ENCODE results near the gene POLR3H.

Gene POLR3H

GRCh38 chr22:41479671-41480396, 64.4 kb downstream of the POLR3H start:
- DNase-seq: no peak
- no peak overlapping the region for H3K9ac ChIP-seq (ENCODE audit: low read depth, low read length)
- no peak overlapping the region for H2AFZ ChIP-seq (ENCODE audit: low read depth, low read length)
- H3K4me1 ChIP-seq (ENCODE audit: insufficient read depth, low read length): no peaks in the 10 kb centered on the region
- H4K20me1 ChIP-seq (ENCODE audit: insufficient read depth, low read length): peaks cover 60% of the 10 kb centered on the region
- H3K4me2 ChIP-seq (ENCODE audit: insufficient read depth, low read length): no peak overlapping the region
- ATAC-seq (ENCODE audit: insufficient read depth, low read depth): no peak
- H3K9me3 ChIP-seq (ENCODE audit: insufficient read depth, low read length, severe bottlenecking): no peaks in the 10 kb centered on the region
- H3K4me3 ChIP-seq (ENCODE audit: low read depth in 1 of 2, low read length in 2 of 2): no peak overlapping the region
- H3K79me2 ChIP-seq (ENCODE audit: insufficient read depth, low read length): peaks cover 94% of the 10 kb centered on the region
- H3K27ac ChIP-seq (ENCODE audit: low read length): no peak overlapping the region
- no peaks in the 10 kb centered on the region for H3K27me3 ChIP-seq (ENCODE audit: insufficient read depth, low read length, poor library complexity)
- no peak for TF ChIP-seq EZH2 (IDR thresholded peaks at IDR 0.05; ENCODE audit: borderline replicate concordance, low read depth, low read length, severe bottlenecking)
- TF ChIP-seq CTCF (IDR thresholded peaks at IDR 0.05; ENCODE audit: borderline replicate concordance, extremely low read depth, low read length, poor library complexity, severe bottlenecking): no peak
- peaks cover 10% of the 10 kb centered on the region; the same call in 1 of the 2 replicates for H3K36me3 ChIP-seq (ENCODE audit: insufficient read depth, low read length)

- Histone ChIP-seq H3K4me3 (ENCODE audit: low read depth in 1 of 2, low read length in 2 of 2) (no peak overlapping the region), H3K79me2 (ENCODE audit: insufficient read depth, low read length) (peaks cover 90% of the 10 kb centered on the region), H3K4me2 (ENCODE audit: insufficient read depth, low read length) (no peak overlapping the region), H3K27ac (ENCODE audit: low read length) (no peak overlapping the region), H3K9me3 (ENCODE audit: insufficient read depth, low read length, severe bottlenecking) (no peaks in the 10 kb centered on the region), H3K36me3 (ENCODE audit: insufficient read depth, low read length) (peaks cover 10% of the 10 kb centered on the region; the same call in 1 of the 2 replicates), H3K9ac (ENCODE audit: low read depth, low read length) (no peak overlapping the region), H3K27me3 (ENCODE audit: insufficient read depth, low read length, poor library complexity) (no peaks in the 10 kb centered on the region), H3K4me1 (ENCODE audit: insufficient read depth, low read length) (no peaks in the 10 kb centered on the region), H2AFZ (ENCODE audit: low read depth, low read length) (no peak overlapping the region), H4K20me1 (ENCODE audit: insufficient read depth, low read length) (peaks cover 60% of the 10 kb centered on the region)
- no peak for DNase-seq
- ATAC-seq (ENCODE audit: insufficient read depth, low read depth): no peak
- no peak for TF ChIP-seq CTCF (IDR thresholded peaks at IDR 0.05; ENCODE audit: borderline replicate concordance, extremely low read depth, low read length, poor library complexity, severe bottlenecking)
- no peak for TF ChIP-seq EZH2 (IDR thresholded peaks at IDR 0.05; ENCODE audit: borderline replicate concordance, low read depth, low read length, severe bottlenecking)
Measured at GRCh38 chr22:41478891-41479521, 65.3 kb downstream of the POLR3H start.

- Histone ChIP-seq H3K4me1 (ENCODE audit: insufficient read depth, low read length) (no peaks in the 10 kb centered on the region), H3K4me2 (ENCODE audit: insufficient read depth, low read length) (no peak overlapping the region), H3K9me3 (ENCODE audit: insufficient read depth, low read length, severe bottlenecking) (no peaks in the 10 kb centered on the region), H4K20me1 (ENCODE audit: insufficient read depth, low read length) (peaks cover 60% of the 10 kb centered on the region), H3K4me3 (ENCODE audit: low read depth in 1 of 2, low read length in 2 of 2) (no peak overlapping the region), H3K79me2 (ENCODE audit: insufficient read depth, low read length) (peaks cover 90% of the 10 kb centered on the region), H3K27ac (ENCODE audit: low read length) (no peak overlapping the region), H3K36me3 (ENCODE audit: insufficient read depth, low read length) (peaks cover 10% of the 10 kb centered on the region; the same call in 1 of the 2 replicates), H2AFZ (ENCODE audit: low read depth, low read length) (no peak overlapping the region), H3K27me3 (ENCODE audit: insufficient read depth, low read length, poor library complexity) (no peaks in the 10 kb centered on the region), H3K9ac (ENCODE audit: low read depth, low read length) (no peak overlapping the region)
- no peak for ATAC-seq (ENCODE audit: insufficient read depth, low read depth)
- no peak for DNase-seq
- TF ChIP-seq EZH2 (IDR thresholded peaks at IDR 0.05; ENCODE audit: borderline replicate concordance, low read depth, low read length, severe bottlenecking) (no peak), CTCF (IDR thresholded peaks at IDR 0.05; ENCODE audit: borderline replicate concordance, extremely low read depth, low read length, poor library complexity, severe bottlenecking) (no peak)
Measured at GRCh38 chr22:41478473-41478872, 65.8 kb downstream of the POLR3H start.

Data from DND-41 (cell line).